Dermis microvascular lymphatic vessel endothelial cell (primary cell): ENCODE data around the gene MGMT. TPM values are rescaled to one million over a fixed set of nuclear protein-coding genes. Genes with fewer than 3 reads are reported as not detected.

Experiments
- DNase-seq, 2 donors: peaks; one replicate each; pipeline versions ENCODE4 v3.0.0 to v3.0.0-alpha.2; 2010; ENCODE audit warnings: low read depth in 2 of 2
- total RNA-seq: library from RNA; depleted of rRNA; stranded (reverse); fragments of >200 nt; gene quantifications from 2 replicates; pipeline ENCODE4 v1.2.1, GENCODE V29; 2014

Gene MGMT
- total RNA-seq, 1 donor from 2014 or later, result 9.6 TPM

- DNase-seq, result no peak
Measured at GRCh38 chr10:129541748-129542487, 74.9 kb downstream of the MGMT start.

GRCh38 chr10:129542589-129542988 lies 75.5 kb downstream of the MGMT start:
- no peak for DNase-seq

- DNase-seq, result peak in 1 of 2 donors; percentile 39
Measured at GRCh38 chr10:129544205-129545202, 77.5 kb downstream of the MGMT start.

GRCh38 chr10:129545261-129545660 lies 78.2 kb downstream of the MGMT start:
- no peak for DNase-seq

- no peak for DNase-seq
Measured at GRCh38 chr10:129546106-129546505, 79.1 kb downstream of the MGMT start.

- no peak for DNase-seq
Measured at GRCh38 chr10:129547608-129548007, 80.6 kb downstream of the MGMT start.

GRCh38 chr10:129548600-129548999 lies 81.6 kb downstream of the MGMT start:
- no peak for DNase-seq

- no peak for DNase-seq
Measured at GRCh38 chr10:129550076-129550475, 83.0 kb downstream of the MGMT start.

- DNase-seq, result no peak
Measured at GRCh38 chr10:129550658-129551057, 83.6 kb downstream of the MGMT start.

- DNase-seq, result no peak
Measured at GRCh38 chr10:129552119-129552518, 85.1 kb downstream of the MGMT start.

- no peak for DNase-seq
Measured at GRCh38 chr10:129553928-129554327, 86.9 kb downstream of the MGMT start.

GRCh38 chr10:129556316-129556715 lies 89.3 kb downstream of the MGMT start:
- DNase-seq, result no peak

GRCh38 chr10:129560361-129560760 lies 93.3 kb downstream of the MGMT start:
- DNase-seq, result no peak

GRCh38 chr10:129562487-129562886 lies 95.4 kb downstream of the MGMT start:
- no peak for DNase-seq

GRCh38 chr10:129564923-129565322 lies 97.9 kb downstream of the MGMT start:
- DNase-seq, result no peak

- DNase-seq, result no peak
Measured at GRCh38 chr10:129568583-129569344, 101.7 kb downstream of the MGMT start.

GRCh38 chr10:129570185-129570584 lies 103.1 kb downstream of the MGMT start:
- DNase-seq, result no peak

- no peak for DNase-seq
Measured at GRCh38 chr10:129579228-129579627, 112.2 kb downstream of the MGMT start.

- DNase-seq, result no peak
Measured at GRCh38 chr10:129580010-129580409, 113.0 kb downstream of the MGMT start.

- peak; percentile 21 to 33 for DNase-seq
Measured at GRCh38 chr10:129580901-129581300, 113.9 kb downstream of the MGMT start.

GRCh38 chr10:129581827-129582411 lies 114.9 kb downstream of the MGMT start:
- no peak for DNase-seq
